Measurements from ENCODE around the gene TEAD2. TPM values are rescaled to one million over a fixed set of nuclear protein-coding genes. Genes with fewer than 3 reads are reported as not detected.
A peak's percentile ranks its signal among the peaks of the same experiment; 100 is the strongest.

Gene TEAD2
- total RNA-seq, 1 donor from 2014 or later: 63.8 TPM

GRCh38 chr19:49340069-49340864 is 21.9 kb downstream of the TEAD2 start:
- Mint-ChIP-seq H3K4me3 (ENCODE audit: unreplicated experiment) (no peak overlapping the region), H3K9me3 (ENCODE audit: low read depth) (no peaks in the 10 kb centered on the region), H3K27ac (ENCODE audit: unreplicated experiment) (no peak overlapping the region), H3K36me3 (ENCODE audit: low read depth) (peaks cover 35% of the 10 kb centered on the region), H3K27me3 (ENCODE audit: low read depth) (no peaks in the 10 kb centered on the region), H3K4me1 (ENCODE audit: low read depth) (no peaks in the 10 kb centered on the region)
- DNase-seq (ENCODE audit: low spot score): peak; percentile 69
- TF ChIP-seq CTCF (IDR thresholded peaks at IDR 0.05): no peak

- Mint-ChIP-seq H3K27me3 (ENCODE audit: low read depth) (no peaks in the 10 kb centered on the region), H3K27ac (ENCODE audit: unreplicated experiment) (no peak overlapping the region), H3K4me3 (ENCODE audit: unreplicated experiment) (no peak overlapping the region), H3K4me1 (ENCODE audit: low read depth) (no peaks in the 10 kb centered on the region), H3K36me3 (ENCODE audit: low read depth) (peaks cover 27% of the 10 kb centered on the region), H3K9me3 (ENCODE audit: low read depth) (no peaks in the 10 kb centered on the region)
- peak; percentile 84 for DNase-seq (ENCODE audit: low spot score)
- no peak for TF ChIP-seq CTCF (IDR thresholded peaks at IDR 0.05)
These were observed 22.7 kb downstream of the TEAD2 start for GRCh38 chr19:49339301-49340068.

GRCh38 chr19:49338691-49339300 is 23.4 kb downstream of the TEAD2 start:
- H3K36me3 Mint-ChIP-seq (ENCODE audit: low read depth): peaks cover 24% of the 10 kb centered on the region
- H3K27ac Mint-ChIP-seq (ENCODE audit: unreplicated experiment): no peak overlapping the region
- H3K4me3 Mint-ChIP-seq (ENCODE audit: unreplicated experiment): no peak overlapping the region
- TF ChIP-seq CTCF (IDR thresholded peaks at IDR 0.05): no peak
- H3K4me1 Mint-ChIP-seq (ENCODE audit: low read depth): no peaks in the 10 kb centered on the region
- H3K27me3 Mint-ChIP-seq (ENCODE audit: low read depth): no peaks in the 10 kb centered on the region
- H3K9me3 Mint-ChIP-seq (ENCODE audit: low read depth): no peaks in the 10 kb centered on the region
- peak; percentile 81 for DNase-seq (ENCODE audit: low spot score)

- Mint-ChIP-seq H3K27ac (ENCODE audit: unreplicated experiment) (no peak overlapping the region), H3K9me3 (ENCODE audit: low read depth) (no peaks in the 10 kb centered on the region), H3K36me3 (ENCODE audit: low read depth) (peaks cover 21% of the 10 kb centered on the region), H3K4me3 (ENCODE audit: unreplicated experiment) (no peak overlapping the region), H3K4me1 (ENCODE audit: low read depth) (no peaks in the 10 kb centered on the region), H3K27me3 (ENCODE audit: low read depth) (no peaks in the 10 kb centered on the region)
- TF ChIP-seq CTCF (IDR thresholded peaks at IDR 0.05): no peak
- peak; percentile 86 for DNase-seq (ENCODE audit: low spot score)
These were observed 24.1 kb downstream of the TEAD2 start for GRCh38 chr19:49338023-49338677.
